ENCODE measurements around the gene CENPN. TPM values are rescaled to one million over a fixed set of nuclear protein-coding genes. Genes with fewer than 3 reads are reported as not detected.

CENPN gene
- polyA plus RNA-seq, 3 donors: 2.5 to 4.9 (median 4.4) TPM

DNA sequence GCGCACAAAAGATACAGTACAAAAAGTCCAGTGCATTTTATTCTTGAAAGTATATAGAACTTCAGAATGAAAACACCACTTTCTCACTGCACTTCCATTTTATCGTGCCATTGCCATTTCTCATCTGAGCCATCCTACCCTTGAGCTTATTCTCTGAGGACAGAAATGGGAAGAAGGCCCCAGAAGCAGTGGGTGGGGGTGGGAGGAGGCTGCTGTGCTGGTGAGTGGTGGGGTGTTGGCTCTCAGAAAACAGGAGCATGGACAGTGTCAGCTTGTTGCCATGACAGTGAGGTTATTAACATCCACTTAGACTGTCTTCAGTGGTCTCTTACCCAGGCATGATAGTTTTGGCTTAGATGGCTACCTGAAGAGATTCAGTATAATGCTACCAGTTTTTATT, 33.1 kb downstream of the CENPN start:
- no peak overlapping the region for H3K4me2 ChIP-seq (replicated peaks; ENCODE audit: extremely low read depth, low read length, poor library complexity, severe bottlenecking)
- no peak overlapping the region for H3K9ac ChIP-seq (ENCODE audit: insufficient read depth, low read length, poor library complexity, severe bottlenecking)
- H3K4me3 ChIP-seq (replicated peaks in 1 of 3; ENCODE audit: low read depth in 2 of 3, low read length in 3 of 3): no peak overlapping the region
- no peak overlapping the region for H3K27ac ChIP-seq (ENCODE audit: low read depth in 1 of 2, low read length in 2 of 2)
- Mint-ChIP-seq H3K36me3 (peaks cover 54 to 58% of the 10 kb centered on the region in 2 donors), H3K4me1 (peaks cover 23% of the 10 kb centered on the region), H3K9me3 (no peaks in the 10 kb centered on the region), H3K4me3 (no peak overlapping the region), H3K27ac (no peak overlapping the region), H3K27me3 (ENCODE audit: low read depth in 3 of 3) (peaks cover 0 to 2% (median 0%) of the 10 kb centered on the region in 3 donors)
- TF ChIP-seq, protein P1, sequence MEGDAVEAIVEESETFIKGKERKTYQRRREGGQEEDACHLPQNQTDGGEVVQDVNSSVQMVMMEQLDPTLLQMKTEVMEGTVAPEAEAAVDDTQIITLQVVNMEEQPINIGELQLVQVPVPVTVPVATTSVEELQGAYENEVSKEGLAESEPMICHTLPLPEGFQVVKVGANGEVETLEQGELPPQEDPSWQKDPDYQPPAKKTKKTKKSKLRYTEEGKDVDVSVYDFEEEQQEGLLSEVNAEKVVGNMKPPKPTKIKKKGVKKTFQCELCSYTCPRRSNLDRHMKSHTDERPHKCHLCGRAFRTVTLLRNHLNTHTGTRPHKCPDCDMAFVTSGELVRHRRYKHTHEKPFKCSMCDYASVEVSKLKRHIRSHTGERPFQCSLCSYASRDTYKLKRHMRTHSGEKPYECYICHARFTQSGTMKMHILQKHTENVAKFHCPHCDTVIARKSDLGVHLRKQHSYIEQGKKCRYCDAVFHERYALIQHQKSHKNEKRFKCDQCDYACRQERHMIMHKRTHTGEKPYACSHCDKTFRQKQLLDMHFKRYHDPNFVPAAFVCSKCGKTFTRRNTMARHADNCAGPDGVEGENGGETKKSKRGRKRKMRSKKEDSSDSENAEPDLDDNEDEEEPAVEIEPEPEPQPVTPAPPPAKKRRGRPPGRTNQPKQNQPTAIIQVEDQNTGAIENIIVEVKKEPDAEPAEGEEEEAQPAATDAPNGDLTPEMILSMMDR (IDR thresholded peaks at IDR 0.05): no peak
- peaks cover 16% of the 10 kb centered on the region for H4K20me1 ChIP-seq (ENCODE audit: insufficient read depth, low read length)
- H3K9me3 ChIP-seq (replicated peaks in 1 of 2; ENCODE audit: control insufficient read depth in 1 of 2, insufficient read depth in 1 of 2, low read length in 2 of 2): no peaks in the 10 kb centered on the region
- peaks cover 14% of the 10 kb centered on the region in 2 donors for H3K4me1 ChIP-seq (ENCODE audit: control insufficient read depth in 1 of 2, insufficient read depth in 2 of 2, low read length in 2 of 2)
- H2AFZ ChIP-seq (ENCODE audit: insufficient read depth, low read depth, low read length, poor library complexity, severe bottlenecking): no peak overlapping the region
- peaks cover 26% of the 10 kb centered on the region for H3K79me2 ChIP-seq (ENCODE audit: insufficient read depth, low read length)
- intact Hi-C loops (cut with micrococcal nuclease): no loop called here
- no peak for DNase-seq
- H3K27me3 ChIP-seq (ENCODE audit: control insufficient read depth in 2 of 2, insufficient read depth in 2 of 2, low read length in 2 of 2): no peaks in the 10 kb centered on the region
- peaks cover 36 to 60% of the 10 kb centered on the region in 2 donors for H3K36me3 ChIP-seq (replicated peaks in 1 of 2; ENCODE audit: control insufficient read depth in 1 of 2, insufficient read depth in 2 of 2, low read length in 2 of 2)
- WGBS (ENCODE audit: insufficient coverage): no CpG with 5 or more reads among the region's 2 CpGs

DNA sequence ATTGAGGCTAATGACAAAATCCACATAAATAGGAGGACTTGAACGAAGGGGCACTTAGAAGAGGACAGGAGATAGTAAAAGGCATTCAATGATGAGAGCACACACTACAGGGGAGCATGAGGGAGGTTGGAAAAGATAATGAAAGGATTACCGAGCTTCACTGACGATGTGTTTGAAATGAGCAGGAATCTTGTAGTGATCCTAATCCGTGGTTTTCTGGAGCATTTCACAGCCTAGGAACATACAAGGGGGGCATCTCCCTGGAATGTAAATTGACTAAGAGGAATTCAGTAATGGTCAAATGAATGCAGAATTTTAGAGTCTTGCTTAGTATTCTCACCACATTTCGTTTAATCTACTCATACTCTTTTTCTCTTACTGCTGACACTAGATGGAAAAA, 33.8 kb downstream of the CENPN start:
- Histone ChIP-seq H3K4me2 (replicated peaks; ENCODE audit: extremely low read depth, low read length, poor library complexity, severe bottlenecking) (no peak overlapping the region), H3K4me3 (replicated peaks in 1 of 3; ENCODE audit: low read depth in 2 of 3, low read length in 3 of 3) (no peak overlapping the region), H3K4me1 (ENCODE audit: control insufficient read depth in 1 of 2, insufficient read depth in 2 of 2, low read length in 2 of 2) (peaks cover 11 to 14% of the 10 kb centered on the region in 2 donors), H3K79me2 (ENCODE audit: insufficient read depth, low read length) (peaks cover 26% of the 10 kb centered on the region), H4K20me1 (ENCODE audit: insufficient read depth, low read length) (peaks cover 16% of the 10 kb centered on the region), H3K9ac (ENCODE audit: insufficient read depth, low read length, poor library complexity, severe bottlenecking) (no peak overlapping the region), H3K9me3 (replicated peaks in 1 of 2; ENCODE audit: control insufficient read depth in 1 of 2, insufficient read depth in 1 of 2, low read length in 2 of 2) (no peaks in the 10 kb centered on the region), H3K27me3 (ENCODE audit: control insufficient read depth in 2 of 2, insufficient read depth in 2 of 2, low read length in 2 of 2) (no peaks in the 10 kb centered on the region), H2AFZ (ENCODE audit: insufficient read depth, low read depth, low read length, poor library complexity, severe bottlenecking) (no peak overlapping the region), H3K27ac (ENCODE audit: low read depth in 1 of 2, low read length in 2 of 2) (no peak overlapping the region), H3K36me3 (replicated peaks in 1 of 2; ENCODE audit: control insufficient read depth in 1 of 2, insufficient read depth in 2 of 2, low read length in 2 of 2) (peaks cover 42 to 67% of the 10 kb centered on the region in 2 donors)
- Mint-ChIP-seq H3K36me3 (peaks cover 59 to 64% of the 10 kb centered on the region in 2 donors), H3K9me3 (no peaks in the 10 kb centered on the region), H3K4me1 (peaks cover 21% of the 10 kb centered on the region), H3K27me3 (ENCODE audit: low read depth in 3 of 3) (peaks cover 0 to 2% (median 0%) of the 10 kb centered on the region in 3 donors), H3K27ac (no peak overlapping the region), H3K4me3 (no peak overlapping the region)
- DNase-seq: no peak
- TF ChIP-seq, protein P1 (IDR thresholded peaks at IDR 0.05): no peak
- intact Hi-C loops (cut with micrococcal nuclease): no loop called here
- 97% methylated on average over 3 of the region's 5 CpGs for WGBS (ENCODE audit: insufficient coverage)

All from CD14-positive monocyte (primary cell).